ENCODE measurements around the gene SERTAD3.
"Not testable (repeated sequence)": the region's sequence is repeated elsewhere in the genome, so short reads cannot be mapped to it uniquely, and the experiment has no call there.

SERTAD3 gene

GRCh38 chr19:40466219-40466984 lies 22.3 kb upstream of the SERTAD3 start:
- H3K4me1 ChIP-seq (ENCODE audit: insufficient read depth, low read length), result peaks cover 20% of the 10 kb centered on the region
- H3K9me3 ChIP-seq (ENCODE audit: low read length), result no peaks in the 10 kb centered on the region
- no peaks in the 10 kb centered on the region for H3K36me3 ChIP-seq (ENCODE audit: insufficient read depth, low read length)
- H3K27ac ChIP-seq (ENCODE audit: low read depth, low read length), result peak overlapping the region; percentile 54
- H3K4me3 ChIP-seq (ENCODE audit: low read depth in 1 of 2, low read length in 2 of 2), result peak overlapping the region; percentile 49 to 97
- H3K9ac ChIP-seq (ENCODE audit: low read length), result no peak overlapping the region
- H3K27me3 ChIP-seq (ENCODE audit: control insufficient read depth in 1 of 2, insufficient read depth in 2 of 2, low read length in 2 of 2), result no peaks in the 10 kb centered on the region

GRCh38 chr19:40465557-40466218 lies 21.6 kb upstream of the SERTAD3 start, which contains the start of gene BLVRB:
TSS of gene BLVRB (minus strand) at chr19:40465745. CDS start at chr19:40465688, 57 bp downstream.
- Histone ChIP-seq H3K9me3 (ENCODE audit: low read length) (no peaks in the 10 kb centered on the region), H3K4me3 (ENCODE audit: low read depth in 1 of 2, low read length in 2 of 2) (peak within 1 kb of the TSS; percentile 59 to 97)

GRCh38 chr19:40465025-40465556 lies 21.0 kb upstream of the SERTAD3 start:
- peak overlapping the region; percentile 59 to 97 for H3K4me3 ChIP-seq (ENCODE audit: low read depth in 1 of 2, low read length in 2 of 2)
- peak overlapping the region; percentile 85 for H3K27ac ChIP-seq (ENCODE audit: low read depth, low read length)
- no peaks in the 10 kb centered on the region for H3K36me3 ChIP-seq (ENCODE audit: insufficient read depth, low read length)
- no peaks in the 10 kb centered on the region for H3K27me3 ChIP-seq (ENCODE audit: control insufficient read depth in 1 of 2, insufficient read depth in 2 of 2, low read length in 2 of 2)
- H3K9ac ChIP-seq (ENCODE audit: low read length), result peak overlapping the region; percentile 92
- H3K4me1 ChIP-seq (ENCODE audit: insufficient read depth, low read length), result peaks cover 20% of the 10 kb centered on the region
- no peaks in the 10 kb centered on the region for H3K9me3 ChIP-seq (ENCODE audit: low read length)

More at GRCh38 chr19:40465557-40466218, 21.6 kb upstream of the SERTAD3 start, which contains the start of gene BLVRB:
- Histone ChIP-seq H3K9ac (ENCODE audit: low read length) (peak within 1 kb of the TSS; percentile 92), H3K36me3 (ENCODE audit: insufficient read depth, low read length) (no peaks in the 10 kb centered on the region), H3K27me3 (ENCODE audit: control insufficient read depth in 1 of 2, insufficient read depth in 2 of 2, low read length in 2 of 2) (no peaks in the 10 kb centered on the region), H3K27ac (ENCODE audit: low read depth, low read length) (peak within 1 kb of the TSS; percentile 85), H3K4me1 (ENCODE audit: insufficient read depth, low read length) (peaks cover 20% of the 10 kb centered on the region)

- peak overlapping the region; percentile 85 for H3K27ac ChIP-seq (ENCODE audit: low read depth, low read length)
- no peaks in the 10 kb centered on the region for H3K27me3 ChIP-seq (ENCODE audit: control insufficient read depth in 1 of 2, insufficient read depth in 2 of 2, low read length in 2 of 2)
- no peaks in the 10 kb centered on the region for H3K36me3 ChIP-seq (ENCODE audit: insufficient read depth, low read length)
- no peaks in the 10 kb centered on the region for H3K9me3 ChIP-seq (ENCODE audit: low read length)
- peak overlapping the region; percentile 59 to 97 for H3K4me3 ChIP-seq (ENCODE audit: low read depth in 1 of 2, low read length in 2 of 2)
- peak overlapping the region; percentile 92 for H3K9ac ChIP-seq (ENCODE audit: low read length)
- H3K4me1 ChIP-seq (ENCODE audit: insufficient read depth, low read length), result peaks cover 20% of the 10 kb centered on the region
Observed at GRCh38 chr19:40464059-40465024, 20.2 kb upstream of the SERTAD3 start.

GRCh38 chr19:40463587-40464037 lies 19.5 kb upstream of the SERTAD3 start:
- H3K4me1 ChIP-seq (ENCODE audit: insufficient read depth, low read length), result peaks cover 20% of the 10 kb centered on the region
- H3K4me3 ChIP-seq (ENCODE audit: low read depth in 1 of 2, low read length in 2 of 2); H3K27ac ChIP-seq (ENCODE audit: low read depth, low read length); H3K9ac ChIP-seq (ENCODE audit: low read length); H3K27me3 ChIP-seq (ENCODE audit: control insufficient read depth in 1 of 2, insufficient read depth in 2 of 2, low read length in 2 of 2); H3K9me3 ChIP-seq (ENCODE audit: low read length); H3K36me3 ChIP-seq (ENCODE audit: insufficient read depth, low read length): not testable (repeated sequence)

GRCh38 chr19:40461669-40462221 lies 17.6 kb upstream of the SERTAD3 start:
- Histone ChIP-seq H3K36me3 (ENCODE audit: insufficient read depth, low read length) (peaks cover 3% of the 10 kb centered on the region), H3K9ac (ENCODE audit: low read length) (no peak overlapping the region), H3K4me3 (ENCODE audit: low read depth in 1 of 2, low read length in 2 of 2) (no peak overlapping the region), H3K4me1 (ENCODE audit: insufficient read depth, low read length) (peaks cover 14% of the 10 kb centered on the region), H3K9me3 (ENCODE audit: low read length) (no peaks in the 10 kb centered on the region), H3K27me3 (ENCODE audit: control insufficient read depth in 1 of 2, insufficient read depth in 2 of 2, low read length in 2 of 2) (no peaks in the 10 kb centered on the region), H3K27ac (ENCODE audit: low read depth, low read length) (no peak overlapping the region)

GRCh38 chr19:40460185-40460584 lies 16.1 kb upstream of the SERTAD3 start:
- Histone ChIP-seq H3K9ac (ENCODE audit: low read length) (no peak overlapping the region), H3K4me1 (ENCODE audit: insufficient read depth, low read length) (peaks cover 8% of the 10 kb centered on the region), H3K27ac (ENCODE audit: low read depth, low read length) (no peak overlapping the region), H3K36me3 (ENCODE audit: insufficient read depth, low read length) (peaks cover 3% of the 10 kb centered on the region), H3K27me3 (ENCODE audit: control insufficient read depth in 1 of 2, insufficient read depth in 2 of 2, low read length in 2 of 2) (no peaks in the 10 kb centered on the region), H3K9me3 (ENCODE audit: low read length) (no peaks in the 10 kb centered on the region), H3K4me3 (ENCODE audit: low read depth in 1 of 2, low read length in 2 of 2) (no peak overlapping the region)

GRCh38 chr19:40458597-40458974 lies 14.5 kb upstream of the SERTAD3 start:
- Histone ChIP-seq H3K9me3 (ENCODE audit: low read length) (no peaks in the 10 kb centered on the region), H3K27ac (ENCODE audit: low read depth, low read length) (no peak overlapping the region), H3K27me3 (ENCODE audit: control insufficient read depth in 1 of 2, insufficient read depth in 2 of 2, low read length in 2 of 2) (no peaks in the 10 kb centered on the region), H3K9ac (ENCODE audit: low read length) (no peak overlapping the region), H3K4me1 (ENCODE audit: insufficient read depth, low read length) (no peaks in the 10 kb centered on the region), H3K4me3 (ENCODE audit: low read depth in 1 of 2, low read length in 2 of 2) (no peak overlapping the region), H3K36me3 (ENCODE audit: insufficient read depth, low read length) (peaks cover 3% of the 10 kb centered on the region)

- Histone ChIP-seq H3K9me3 (ENCODE audit: low read length) (no peaks in the 10 kb centered on the region), H3K36me3 (ENCODE audit: insufficient read depth, low read length) (peaks cover 3% of the 10 kb centered on the region), H3K4me3 (ENCODE audit: low read depth in 1 of 2, low read length in 2 of 2) (no peak overlapping the region), H3K4me1 (ENCODE audit: insufficient read depth, low read length) (no peaks in the 10 kb centered on the region), H3K9ac (ENCODE audit: low read length) (no peak overlapping the region), H3K27ac (ENCODE audit: low read depth, low read length) (no peak overlapping the region), H3K27me3 (ENCODE audit: control insufficient read depth in 1 of 2, insufficient read depth in 2 of 2, low read length in 2 of 2) (no peaks in the 10 kb centered on the region)
Observed at GRCh38 chr19:40457953-40458596, 13.9 kb upstream of the SERTAD3 start.

GRCh38 chr19:40457048-40457447 lies 12.9 kb upstream of the SERTAD3 start:
- no peaks in the 10 kb centered on the region for H3K4me1 ChIP-seq (ENCODE audit: insufficient read depth, low read length)
- H3K27ac ChIP-seq (ENCODE audit: low read depth, low read length), result no peak overlapping the region
- no peak overlapping the region for H3K4me3 ChIP-seq (ENCODE audit: low read depth in 1 of 2, low read length in 2 of 2)
- H3K36me3 ChIP-seq (ENCODE audit: insufficient read depth, low read length), result peaks cover 3% of the 10 kb centered on the region
- no peak overlapping the region for H3K9ac ChIP-seq (ENCODE audit: low read length)
- H3K27me3 ChIP-seq (ENCODE audit: control insufficient read depth in 1 of 2, insufficient read depth in 2 of 2, low read length in 2 of 2), result no peaks in the 10 kb centered on the region
- H3K9me3 ChIP-seq (ENCODE audit: low read length), result no peaks in the 10 kb centered on the region
